ENCODE measurements around the gene CD300A. TPM values are rescaled to one million over a fixed set of nuclear protein-coding genes. Genes with fewer than 3 reads are reported as not detected.
"Not testable (repeated sequence)": the region's sequence is repeated elsewhere in the genome, so short reads cannot be mapped to it uniquely, and the experiment has no call there.

The CD300A gene
- total and polyA plus RNA-seq, 2 of the 4 experiments (the other 2 are of a cell fraction) = not detected

DNA sequence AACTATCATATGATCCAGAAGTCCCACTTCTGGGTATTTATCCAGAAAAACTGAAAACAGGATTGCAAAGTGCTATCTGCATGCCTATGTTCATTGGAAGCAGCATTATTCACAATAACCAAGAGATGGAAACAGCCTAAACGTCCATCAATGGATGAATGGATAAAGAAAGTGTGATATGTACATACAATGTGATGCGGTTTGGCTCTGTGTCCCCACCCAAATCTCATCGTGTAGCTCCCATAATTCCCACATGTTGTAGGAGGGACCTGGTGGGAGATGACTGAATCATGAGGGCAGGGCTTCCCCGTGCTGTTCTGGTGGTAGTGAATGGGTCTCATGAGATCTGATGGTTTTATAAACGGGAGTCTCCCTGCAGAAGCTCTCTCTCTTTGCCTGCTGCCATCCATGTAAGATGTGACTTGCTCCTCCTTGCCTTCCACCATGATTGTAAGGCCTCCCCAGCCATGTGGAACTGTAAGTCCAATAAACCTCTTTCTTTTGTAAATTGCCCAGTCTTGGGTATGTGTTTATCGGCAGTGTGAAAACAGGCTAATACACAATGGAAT lies 52.1 kb downstream of the CD300A start:
- H3K4ac ChIP-seq (ENCODE audit: low read depth, low read length); H3K14ac ChIP-seq (replicated peaks; ENCODE audit: low read depth, low read length); DNase-seq; H4K5ac ChIP-seq (ENCODE audit: low read depth, low read length); H3K56ac ChIP-seq (ENCODE audit: extremely low read depth, insufficient read depth, low read length); intact Hi-C loops (cut with micrococcal nuclease); H4K20me1 ChIP-seq (ENCODE audit: insufficient read depth, low read length); H2AFZ ChIP-seq (replicated peaks; ENCODE audit: low read length, poor library complexity); H3K23ac ChIP-seq (ENCODE audit: low read depth, low read length); CTCF ChIA-PET; H3K18ac ChIP-seq (ENCODE audit: low read depth, low read length); BruUV-seq (replicated peaks); H3K4me1 ChIP-seq (ENCODE audit: control insufficient read depth, insufficient read depth, low read length); H3K4me3 ChIP-seq (ENCODE audit: insufficient read depth, low read depth, low read length); H2BK5ac ChIP-seq (ENCODE audit: low read depth, low read length, poor library complexity, severe bottlenecking); H3K4me2 ChIP-seq (ENCODE audit: low read depth, low read length); H3K27ac ChIP-seq (ENCODE audit: insufficient read depth, low read length); in situ Hi-C loops (cut with MboI; ENCODE audit: low sequenced_read_pairs); H4K91ac ChIP-seq (ENCODE audit: insufficient read depth, low read depth, low read length); POLR2A ChIA-PET (ENCODE audit: unreplicated experiment); ATAC-seq (ENCODE audit: low read depth); H2BK20ac ChIP-seq (ENCODE audit: low read depth, low read length); H2BK120ac ChIP-seq (ENCODE audit: low read depth, low read length); H2BK15ac ChIP-seq (ENCODE audit: low read depth, low read length); H3K27me3 ChIP-seq (ENCODE audit: control insufficient read depth, insufficient read depth, low read length); H4K8ac ChIP-seq (ENCODE audit: low read depth in 2 of 2, low read length in 2 of 2); H2AK9ac ChIP-seq (replicated peaks; ENCODE audit: low read depth, low read length, poor library complexity); H2AK5ac ChIP-seq (ENCODE audit: low read depth, low read length); H3K9me1 ChIP-seq (ENCODE audit: insufficient read depth, low read length); dilution Hi-C loops (cut with HindIII; ENCODE audit: low sequenced_read_pairs, unreplicated experiment); H3K9ac ChIP-seq (ENCODE audit: low read depth, low read length); H3K36me3 ChIP-seq (ENCODE audit: control insufficient read depth, insufficient read depth, low read length); H3K79me1 ChIP-seq (ENCODE audit: low read depth in 1 of 2, low read length in 2 of 2): not testable (repeated sequence)
- H3K9me3 ChIP-seq (ENCODE audit: control insufficient read depth, insufficient read depth, low read length) = peaks cover 42% of the 10 kb centered on the region
- no CpG with 5 or more reads among the region's 6 CpGs for WGBS, 2 experiments (ENCODE audit: extremely low coverage in 2 of 2, insufficient read length in 1 of 2)

Measured in IMR-90 (cell line).